SK-N-MC (cell line): ENCODE results near the gene UBL7.
A peak's percentile ranks its signal among the peaks of the same experiment; 100 is the strongest.

Experiments used
- DNase-seq: peaks from one replicate; pipeline ENCODE4 v3.0.0-alpha.2; 2011; ENCODE audit warnings: low read depth, low spot score
- H3K27ac ChIP-seq: fragments of 200-600 bp; sonication (generic); 2 replicates; pipeline ENCODE4 v1.5.1; 2016; ENCODE audit warnings: mixed run types
- H3K36me3 ChIP-seq: fragments of 200-600 bp; sonication (generic); 2 replicates; pipeline ENCODE4 v1.6.1; 2017; ENCODE audit warnings: antibody characterized with exemption, low read length, mixed read lengths; ENCODE audit not compliant: insufficient read depth
- H3K4me3 ChIP-seq: fragments of 200-600 bp; sonication (generic); 2 replicates; pipeline ENCODE4 v1.5.1; 2016
- H3K9ac ChIP-seq: fragments of 200-600 bp; sonication (generic); 2 replicates; pipeline ENCODE4 v1.8.0; 2017; ENCODE audit warnings: mixed run types, mixed read lengths; ENCODE audit not compliant: insufficient read length
- H3K9me3 ChIP-seq: fragments of 200-600 bp; sonication (generic); 2 replicates; pipeline ENCODE4 v1.6.1; 2017; ENCODE audit warnings: low read depth, mild to moderate bottlenecking, antibody characterized with exemption, low read length, moderate library complexity, mixed read lengths
- EZH2 ChIP-seq: fragments of 200-600 bp; sonication (generic); IDR thresholded peaks from one replicate; pipeline ENCODE4 v1.6.1; 2017; ENCODE audit warnings: antibody characterized with exemption
- FOXP2 ChIP-seq: optimal IDR thresholded peaks from 2 replicates; pipeline ENCODE3; 2011; ENCODE audit warnings: mild to moderate bottlenecking, moderate library complexity; ENCODE audit not compliant: insufficient read depth; ENCODE audit errors: extremely low read length, control extremely low read depth
- POLR2AphosphoS5 ChIP-seq: IDR thresholded peaks from 2 replicates; pipeline ENCODE4 v1.6.1; 2012; ENCODE audit warnings: mild to moderate bottlenecking, low read depth, low read length, borderline replicate concordance

The UBL7 gene, protein sequence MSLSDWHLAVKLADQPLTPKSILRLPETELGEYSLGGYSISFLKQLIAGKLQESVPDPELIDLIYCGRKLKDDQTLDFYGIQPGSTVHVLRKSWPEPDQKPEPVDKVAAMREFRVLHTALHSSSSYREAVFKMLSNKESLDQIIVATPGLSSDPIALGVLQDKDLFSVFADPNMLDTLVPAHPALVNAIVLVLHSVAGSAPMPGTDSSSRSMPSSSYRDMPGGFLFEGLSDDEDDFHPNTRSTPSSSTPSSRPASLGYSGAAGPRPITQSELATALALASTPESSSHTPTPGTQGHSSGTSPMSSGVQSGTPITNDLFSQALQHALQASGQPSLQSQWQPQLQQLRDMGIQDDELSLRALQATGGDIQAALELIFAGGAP

DNA sequence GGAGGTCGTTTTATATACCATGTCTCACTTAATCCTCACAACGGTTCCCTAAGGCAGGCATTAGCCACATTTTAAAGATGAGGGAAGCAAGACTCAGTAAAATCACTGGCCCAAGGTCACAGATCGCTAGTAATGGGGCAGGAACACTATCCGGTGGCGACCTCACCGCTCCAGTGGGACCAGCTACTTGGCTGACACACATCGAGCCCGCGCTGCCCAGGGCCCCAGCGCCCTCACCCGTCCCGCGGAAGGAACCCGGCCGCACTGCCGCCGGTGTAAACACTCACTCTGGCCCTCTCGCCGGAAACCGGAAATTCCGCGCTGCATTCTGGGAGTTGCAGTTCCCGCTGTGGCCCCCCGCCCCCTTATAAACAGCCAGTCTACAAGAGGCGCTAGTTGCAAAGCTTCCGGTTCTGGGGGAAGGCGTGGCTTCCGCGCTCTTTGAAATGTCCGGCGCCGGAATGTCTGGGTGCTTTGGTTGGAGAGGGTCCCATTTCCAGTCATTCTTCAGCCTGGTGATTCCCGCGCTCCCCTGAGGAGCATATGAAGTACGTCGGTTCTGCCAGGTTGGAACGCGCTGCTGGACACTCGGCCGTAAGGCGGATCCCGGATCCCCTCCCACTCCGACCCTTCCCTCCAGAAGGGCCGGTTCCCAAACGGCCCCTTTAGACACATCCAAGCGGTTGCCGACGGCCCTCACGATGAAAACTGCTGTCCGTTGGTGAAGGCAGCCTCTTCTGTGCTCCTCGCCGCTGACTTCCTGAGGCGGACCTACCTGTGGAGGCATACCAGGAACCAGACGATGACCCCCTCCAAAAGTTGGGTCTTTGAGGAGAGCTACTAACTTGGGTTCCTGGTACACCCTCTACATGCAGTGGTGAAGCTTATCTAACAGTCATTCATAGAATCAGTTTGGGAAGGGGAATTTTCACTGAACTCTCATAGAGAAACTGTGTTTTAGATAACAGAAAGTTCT lies at the start of gene UBL7:
UBL7 (minus strand) TSS at position 290 of the 976 bp plus-strand sequence. CDS start 2,293 bp downstream, outside the sequence.
- H3K9me3 ChIP-seq, result no peaks in the 10 kb centered on the region; the same call in 1 of the 2 replicates
- peak; percentile 80 for DNase-seq
- peaks cover 10% of the 10 kb centered on the region; the same call in 1 of the 2 replicates for H3K36me3 ChIP-seq
- peak within 1 kb of the TSS; percentile 96 for H3K9ac ChIP-seq
- peak within 1 kb of the TSS; percentile 88 for H3K27ac ChIP-seq
- TF ChIP-seq EZH2, result no peak
- TF ChIP-seq FOXP2, result peak; percentile 94
- TF ChIP-seq POLR2AphosphoS5, result peak; percentile 97
- peak within 1 kb of the TSS; percentile 92 for H3K4me3 ChIP-seq

DNA sequence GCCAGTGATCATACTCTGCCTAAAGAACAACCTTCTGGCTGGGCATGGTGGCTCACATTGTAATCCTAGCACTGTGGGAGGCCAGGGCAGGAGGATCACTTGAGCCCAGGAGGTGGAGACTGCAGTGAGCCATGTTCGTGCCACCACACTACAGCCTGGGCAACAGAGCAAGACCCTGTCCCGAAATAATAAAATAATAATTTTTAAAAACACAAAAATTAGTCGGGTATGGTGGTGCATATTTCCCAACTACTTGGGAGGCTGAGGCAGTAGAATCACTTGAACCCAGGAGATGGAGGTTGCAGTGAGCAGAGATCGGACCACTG lies 45.5 kb upstream of the UBL7 start:
- Histone ChIP-seq H3K27ac (no peak overlapping the region), H3K9me3 (no peaks in the 10 kb centered on the region), H3K9ac (no peak overlapping the region), H3K36me3 (0 out of 2 replicates have a peak, but pooled peaks cover 4% of the 10 kb centered on the region), H3K4me3 (no peak overlapping the region)
- no peak for TF ChIP-seq EZH2
- TF ChIP-seq POLR2AphosphoS5, result no peak
- TF ChIP-seq FOXP2, result no peak
- DNase-seq, result no peak

DNA sequence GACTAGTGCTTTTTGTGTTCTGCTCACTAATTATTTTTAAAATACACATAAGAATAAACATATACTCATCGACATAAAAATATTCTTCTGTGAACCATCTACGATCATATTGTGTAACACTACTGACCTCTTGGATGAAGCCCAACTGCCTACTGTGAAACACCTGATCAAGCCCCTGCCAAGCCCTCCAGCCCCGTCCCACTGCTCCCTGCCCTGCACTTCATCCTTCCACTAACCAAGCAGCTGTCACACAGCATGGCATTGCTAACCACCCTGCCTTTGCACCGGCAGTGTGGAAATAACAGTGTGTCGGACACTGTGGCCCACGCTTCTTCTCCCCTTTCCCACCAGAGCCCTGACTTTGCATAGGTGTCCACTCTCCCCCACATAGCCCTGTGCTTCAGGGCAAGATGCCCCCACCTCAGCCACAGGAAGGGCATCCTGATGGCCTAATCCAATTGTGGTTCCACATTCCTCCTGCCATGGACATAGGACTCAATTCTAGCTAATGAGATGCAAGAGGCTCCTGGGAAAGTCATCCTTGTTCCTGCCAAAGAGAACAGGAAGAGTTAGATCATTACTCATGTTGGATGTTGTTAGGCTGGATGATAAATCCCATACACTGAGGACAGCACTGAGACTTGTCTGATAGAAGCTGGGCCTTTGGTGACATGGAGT lies 45.0 kb upstream of the UBL7 start:
- Histone ChIP-seq H3K36me3 (0 out of 2 replicates have a peak, but pooled peaks cover 4% of the 10 kb centered on the region), H3K9ac (no peak overlapping the region), H3K4me3 (no peak overlapping the region), H3K27ac (no peak overlapping the region), H3K9me3 (no peaks in the 10 kb centered on the region)
- DNase-seq, result no peak
- TF ChIP-seq POLR2AphosphoS5 (no peak), FOXP2 (no peak), EZH2 (no peak)

DNA sequence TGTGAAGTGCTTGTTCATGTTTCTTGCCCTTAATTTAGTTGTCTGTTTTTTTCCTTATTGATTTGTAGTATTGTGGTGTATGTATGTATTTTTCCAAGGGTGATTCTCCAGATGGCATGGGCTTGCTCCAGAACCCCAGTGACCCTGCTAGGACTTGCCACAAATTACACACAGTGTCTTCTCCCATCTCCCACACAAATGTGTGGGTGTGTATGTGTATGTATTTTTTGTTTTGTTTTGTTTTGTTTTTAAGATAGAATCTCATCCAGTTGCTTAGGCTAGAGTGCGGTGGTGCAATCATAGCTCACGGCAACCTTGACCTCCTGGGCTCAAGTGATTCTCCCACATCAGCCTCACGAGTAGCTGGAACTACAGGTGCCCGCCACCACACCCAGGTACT lies 43.9 kb upstream of the UBL7 start:
- no peak overlapping the region for H3K4me3 ChIP-seq
- DNase-seq, result no peak
- no peak overlapping the region for H3K9ac ChIP-seq
- TF ChIP-seq POLR2AphosphoS5 (no peak), FOXP2 (no peak)
- H3K9me3 ChIP-seq, result no peaks in the 10 kb centered on the region
- H3K36me3 ChIP-seq, result 0 out of 2 replicates have a peak, but pooled peaks cover 4% of the 10 kb centered on the region
- no peak overlapping the region for H3K27ac ChIP-seq

DNA sequence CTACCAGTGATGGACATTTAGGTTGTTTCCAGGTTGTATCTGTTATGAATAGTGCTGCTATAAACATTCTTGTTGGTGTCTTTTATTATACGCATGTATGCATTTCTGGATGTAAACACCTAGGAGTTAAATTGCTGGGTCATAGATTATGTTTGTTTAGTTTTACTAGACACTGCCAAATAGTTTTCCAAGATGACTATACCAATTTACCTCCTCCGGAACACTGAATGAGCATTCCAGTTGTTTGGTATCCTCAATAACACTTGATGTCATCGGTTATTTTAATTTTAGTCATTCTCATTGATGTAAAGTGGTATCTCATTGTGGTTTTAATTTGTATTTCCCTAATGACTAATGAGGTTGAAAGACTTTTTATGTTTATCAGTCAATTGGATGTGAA lies 43.5 kb upstream of the UBL7 start:
- H3K9me3 ChIP-seq, result no peaks in the 10 kb centered on the region
- H3K9ac ChIP-seq, result no peak overlapping the region
- no peak overlapping the region for H3K4me3 ChIP-seq
- 0 out of 2 replicates have a peak, but pooled peaks cover 4% of the 10 kb centered on the region for H3K36me3 ChIP-seq
- no peak overlapping the region for H3K27ac ChIP-seq
- TF ChIP-seq FOXP2 (no peak), POLR2AphosphoS5 (no peak), EZH2 (no peak)
- DNase-seq, result no peak

DNA sequence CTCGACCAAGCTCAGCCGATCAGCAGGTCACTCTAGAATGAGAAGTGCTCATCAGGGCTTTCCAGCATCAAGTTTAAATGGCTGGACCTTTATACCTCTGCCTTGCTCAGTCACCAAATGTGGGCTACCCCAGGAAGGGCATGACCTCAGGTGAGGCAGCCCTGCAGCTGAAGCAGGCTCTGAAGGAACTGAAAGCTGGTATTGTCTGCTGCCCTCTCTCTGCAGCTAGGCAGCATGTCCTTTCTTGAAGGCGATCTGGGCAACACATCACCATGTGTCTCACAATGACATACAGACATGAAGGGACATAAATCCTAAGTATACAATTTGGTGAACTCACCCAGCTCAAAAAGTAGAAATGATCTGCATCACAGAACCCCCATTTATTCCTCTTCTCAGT lies 41.3 kb upstream of the UBL7 start:
- Histone ChIP-seq H3K27ac (no peak overlapping the region), H3K9ac (no peak overlapping the region), H3K4me3 (no peak overlapping the region), H3K36me3 (0 out of 2 replicates have a peak, but pooled peaks cover 4% of the 10 kb centered on the region), H3K9me3 (no peaks in the 10 kb centered on the region)
- no peak for DNase-seq
- TF ChIP-seq EZH2 (no peak), FOXP2 (no peak), POLR2AphosphoS5 (no peak)

DNA sequence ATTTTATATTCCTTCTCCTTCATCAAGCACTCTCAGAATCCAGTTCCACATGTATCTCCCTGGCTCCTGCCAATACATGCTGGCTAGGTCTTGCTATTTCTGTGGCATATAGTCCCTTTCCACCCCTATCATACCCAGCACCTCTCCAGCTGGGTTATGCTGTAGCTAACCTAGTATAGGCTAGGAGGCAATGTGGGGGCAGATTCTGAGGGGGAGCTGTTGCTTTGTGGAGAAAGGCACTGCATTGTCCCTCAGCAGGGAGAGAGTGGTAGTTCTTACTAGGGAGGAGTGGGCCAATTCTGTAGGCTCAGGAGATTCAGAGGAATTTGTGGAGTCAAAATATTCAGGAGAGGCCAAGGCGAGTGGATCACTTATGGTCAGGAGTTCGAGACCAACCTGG lies 39.4 kb upstream of the UBL7 start:
- Histone ChIP-seq H3K27ac (no peak overlapping the region), H3K9ac (no peak overlapping the region), H3K36me3 (0 out of 2 replicates have a peak, but pooled peaks cover 4% of the 10 kb centered on the region), H3K4me3 (no peak overlapping the region), H3K9me3 (no peaks in the 10 kb centered on the region)
- no peak for DNase-seq
- no peak for TF ChIP-seq POLR2AphosphoS5
- no peak for TF ChIP-seq EZH2
- TF ChIP-seq FOXP2, result no peak
